IMR-90 (cell line): Measurements from ENCODE around the gene BTAF1. TPM values are rescaled to one million over a fixed set of nuclear protein-coding genes. Genes with fewer than 3 reads are reported as not detected.
A peak's percentile ranks its signal among the peaks of the same experiment; 100 is the strongest.

Experiments
- ATAC-seq: fragments of 200-7000 bp; cut with Tn5 transposase; 2 replicates; pipeline ENCODE4 v1.9.1; 2020; ENCODE audit warnings: low read depth, mild to moderate bottlenecking, moderate library complexity
- BruUV-seq: library from RNA; stranded (reverse); fragments of 400-500 nt; replicated peaks from 2 replicates; lab custom pipeline; 2021; lab: Mats Ljungman, UMichigan
- CTCF ChIA-PET: fragments of 300-600 bp; formaldehyde crosslinking; extraction: SDS; loops from one replicate; lab custom pipeline; 2021; ENCODE audit warnings: antibody characterized with exemption; lab: Yijun Ruan, JAX
- POLR2A ChIA-PET: fragments of 300-600 bp; sonication (Branson Sonifier 250); formaldehyde crosslinking; loops from one replicate; lab custom pipeline; 2022; ENCODE audit warnings: antibody characterized with exemption; ENCODE audit not compliant: unreplicated experiment; lab: Charles Lee
- DNase-seq: peaks from one replicate; pipeline ENCODE4 v3.0.0; 2013
- H2AFZ ChIP-seq: replicated peaks from 2 replicates; pipeline ENCODE3; 2013; ENCODE audit warnings: low read length, mild to moderate bottlenecking; ENCODE audit not compliant: poor library complexity
- H2AK5ac ChIP-seq: 2 replicates; pipeline ENCODE4 v1.6.1; 2013; ENCODE audit warnings: low read depth, low read length, inconsistent platforms
- H2AK9ac ChIP-seq: replicated peaks from 2 replicates; pipeline ENCODE3; 2013; ENCODE audit warnings: mild to moderate bottlenecking, low read depth, low read length, moderate library complexity; ENCODE audit not compliant: poor library complexity
- H2BK120ac ChIP-seq: 2 replicates; pipeline ENCODE4 v1.6.1; 2013; ENCODE audit warnings: low read depth, low read length, inconsistent platforms
- H2BK15ac ChIP-seq: 3 replicates; pipeline ENCODE4 v1.6.1; 2013; ENCODE audit warnings: low read depth, low read length, inconsistent platforms
- H2BK20ac ChIP-seq: 2 replicates; pipeline ENCODE4 v1.6.1; 2013; ENCODE audit warnings: low read depth, mild to moderate bottlenecking, inconsistent platforms, low read length, moderate library complexity
- H2BK5ac ChIP-seq: 2 replicates; pipeline ENCODE4 v1.6.1; 2013; ENCODE audit warnings: mild to moderate bottlenecking, low read depth, low read length, inconsistent platforms; ENCODE audit not compliant: poor library complexity, severe bottlenecking
- H3K14ac ChIP-seq: replicated peaks from 2 replicates; pipeline ENCODE4 v1.6.1; 2013; ENCODE audit warnings: low read depth, low read length, inconsistent platforms
- H3K18ac ChIP-seq: 2 replicates; pipeline ENCODE4 v1.6.1; 2013; ENCODE audit warnings: low read depth, low read length, control low read depth
- H3K23ac ChIP-seq: 2 replicates; pipeline ENCODE4 v1.6.1; 2013; ENCODE audit warnings: low read depth, low read length, inconsistent platforms
- H3K27ac ChIP-seq: 2 replicates; pipeline ENCODE4 v1.5.1; 2013; ENCODE audit warnings: mild to moderate bottlenecking, control low read depth, low read length; ENCODE audit not compliant: insufficient read depth
- H3K27me3 ChIP-seq: 2 replicates; pipeline ENCODE4 v1.6.1; 2013; ENCODE audit warnings: low read length; ENCODE audit not compliant: control insufficient read depth, insufficient read depth
- H3K36me3 ChIP-seq: 2 replicates; pipeline ENCODE4 v1.6.1; 2013; ENCODE audit warnings: low read length, mixed read lengths; ENCODE audit not compliant: control insufficient read depth, insufficient read depth
- H3K4ac ChIP-seq: 2 replicates; pipeline ENCODE4 v1.6.1; 2013; ENCODE audit warnings: low read depth, low read length, inconsistent platforms
- H3K4me1 ChIP-seq: 2 replicates; pipeline ENCODE4 v1.6.1; 2013; ENCODE audit warnings: low read length, mixed read lengths; ENCODE audit not compliant: control insufficient read depth, insufficient read depth
- H3K4me2 ChIP-seq: 2 replicates; pipeline ENCODE4 v1.6.1; 2013; ENCODE audit warnings: low read depth, mild to moderate bottlenecking, control low read depth, low read length, moderate library complexity
- H3K4me3 ChIP-seq: 2 replicates; pipeline ENCODE4 v1.5.1; 2013; ENCODE audit warnings: low read depth, mild to moderate bottlenecking, control low read depth, low read length, moderate library complexity; ENCODE audit not compliant: insufficient read depth
- H3K56ac ChIP-seq: 2 replicates; pipeline ENCODE4 v1.6.1; 2013; ENCODE audit warnings: low read length, inconsistent platforms; ENCODE audit not compliant: insufficient read depth; ENCODE audit errors: extremely low read depth
- H3K79me1 ChIP-seq, 2 experiments: 2 replicates each; pipeline ENCODE4 v1.6.1; 2013; ENCODE audit warnings: low read length in 2 of 2, inconsistent platforms in 1 of 2, low read depth in 1 of 2
- H3K9ac ChIP-seq: 2 replicates; pipeline ENCODE4 v1.6.1; 2013; ENCODE audit warnings: low read depth, low read length, control low read depth
- H3K9me1 ChIP-seq: 2 replicates; pipeline ENCODE4 v1.6.1; 2013; ENCODE audit warnings: low read length, inconsistent platforms; ENCODE audit not compliant: insufficient read depth
- H3K9me3 ChIP-seq: 2 replicates; pipeline ENCODE4 v1.6.1; 2013; ENCODE audit warnings: low read length; ENCODE audit not compliant: control insufficient read depth, insufficient read depth
- H4K20me1 ChIP-seq: 2 replicates; pipeline ENCODE4 v1.6.1; 2013; ENCODE audit warnings: low read length, inconsistent platforms; ENCODE audit not compliant: insufficient read depth
- H4K5ac ChIP-seq: 2 replicates; pipeline ENCODE4 v1.6.1; 2013; ENCODE audit warnings: mild to moderate bottlenecking, low read depth, low read length, control low read depth
- H4K8ac ChIP-seq, 2 experiments: 2 replicates each; pipeline ENCODE4 v1.6.1; 2013; ENCODE audit warnings: low read depth in 2 of 2, low read length in 2 of 2, control low read depth in 1 of 2, inconsistent platforms in 1 of 2
- H4K91ac ChIP-seq: 2 replicates; pipeline ENCODE4 v1.6.1; 2013; ENCODE audit warnings: low read depth, low read length, inconsistent platforms; ENCODE audit not compliant: insufficient read depth
- CEBPB ChIP-seq: IDR thresholded peaks from 2 replicates; pipeline ENCODE4 v1.6.1; 2012; ENCODE audit warnings: low read depth, low read length, improper control_type of control experiment
- POLR2A ChIP-seq: IDR thresholded peaks from 2 replicates; pipeline ENCODE4 v1.6.1; 2012; ENCODE audit warnings: mild to moderate bottlenecking, low read depth, low read length
- RAD21 ChIP-seq: IDR thresholded peaks from 2 replicates; pipeline ENCODE4 v1.6.1; 2012; ENCODE audit warnings: low read length, improper control_type of control experiment
- RCOR1 ChIP-seq: IDR thresholded peaks from 2 replicates; pipeline ENCODE4 v1.6.1; 2012; ENCODE audit warnings: mild to moderate bottlenecking, low read length, improper control_type of control experiment; ENCODE audit not compliant: insufficient replicate concordance
- WGBS, 2 experiments: methylation state at CpG; one replicate each; pipeline versions ENCODE4 v1.1.5 to v1.1.7; 2013; ENCODE audit warnings: missing lambda C conversion rate in 2 of 2; ENCODE audit not compliant: insufficient read length in 1 of 2; ENCODE audit errors: extremely low coverage in 2 of 2; 5-methylcytosine and 5-hydroxymethylcytosine counted together
- dilution Hi-C: fragments of 300-500 bp; cut with HindIII; formaldehyde crosslinking; loops from one replicate; pipeline ENCODE4 v1.14.3; 2018; ENCODE audit warnings: low sequenced_read_pairs; ENCODE audit not compliant: unreplicated experiment
- in situ Hi-C: fragments of 300-500 bp; cut with MboI; formaldehyde crosslinking; loops from 3 replicates; pipeline ENCODE4 v1.14.3; 2019; ENCODE audit warnings: low sequenced_read_pairs, inconsistent platforms, mixed read lengths
- intact Hi-C: fragments of 100-400 bp; cut with micrococcal nuclease; formaldehyde crosslinking; loops from 2 replicates; pipeline ENCODE4 v1.10.0; 2022
- polyA plus RNA-seq, 3 experiments: library from polyadenylated mRNA; depleted of rRNA; stranded (reverse); fragments of >200 nt; gene quantifications; 2 replicates each; pipeline ENCODE4 v1.2.3, GENCODE V29; 2012; ENCODE audit warnings: low replicate concordance in 1 of 3
- total RNA-seq: library from RNA; depleted of rRNA; stranded (reverse); fragments of >200 nt; gene quantifications from 2 replicates; pipeline ENCODE4 v1.2.3, GENCODE V29; 2012

The BTAF1 gene
- total and polyA plus RNA-seq, 2 of the 4 experiments (the other 2 are of a cell fraction), result 15.0 to 42.3 TPM

- CTCF ChIA-PET, result no interaction called here
- no peak for ATAC-seq
- dilution Hi-C loops, result no loop called here
These were observed 63.9 kb downstream of the BTAF1 start for GRCh38 chr10:91987397-91988037.

More at GRCh38 chr10:91987397-91988037, 63.9 kb downstream of the BTAF1 start:
- H3K9me1 ChIP-seq, result peaks cover 4% of the 10 kb centered on the region
- H4K8ac ChIP-seq, result no peak overlapping the region
- intact Hi-C loops (no loop called here), in situ Hi-C loops (no loop called here)
- no peak overlapping the region for H3K4ac ChIP-seq
- H3K9ac ChIP-seq, result no peak overlapping the region
- H3K36me3 ChIP-seq, result peaks cover 28% of the 10 kb centered on the region
- H3K14ac ChIP-seq, result no peak overlapping the region
- no peak overlapping the region for H2AK9ac ChIP-seq
- H3K27ac ChIP-seq, result no peak overlapping the region
- H2AFZ ChIP-seq, result no peak overlapping the region
- H4K20me1 ChIP-seq, result no peaks in the 10 kb centered on the region
- H3K4me2 ChIP-seq, result no peak overlapping the region
- H3K79me1 ChIP-seq, result peaks cover 3 to 8% of the 10 kb centered on the region in 2 experiments; a peak in 2 of 4 replicates
- H2BK120ac ChIP-seq, result no peak overlapping the region
- H2BK5ac ChIP-seq, result no peak overlapping the region
- no peak overlapping the region for H3K18ac ChIP-seq
- H3K27me3 ChIP-seq, result no peaks in the 10 kb centered on the region
- H2BK20ac ChIP-seq, result no peak overlapping the region
- no peak for TF ChIP-seq RAD21
- TF ChIP-seq RCOR1, result no peak
- TF ChIP-seq CEBPB, result peak; percentile 68
- no peak for TF ChIP-seq POLR2A
- no peaks in the 10 kb centered on the region for H3K9me3 ChIP-seq
- no peak overlapping the region for H3K4me3 ChIP-seq
- H3K23ac ChIP-seq, result no peak overlapping the region
- POLR2A ChIA-PET, result no interaction called here
- no peak overlapping the region for H2AK5ac ChIP-seq
- no peak overlapping the region for H2BK15ac ChIP-seq
- no peak overlapping the region for H4K5ac ChIP-seq
- BruUV-seq, result no TSS peak
- 43 to 100% methylated on average over 1 to 3 of the region's 8 CpGs for WGBS, 2 experiments
- no peaks in the 10 kb centered on the region for H3K4me1 ChIP-seq
- H3K56ac ChIP-seq, result no peak overlapping the region
- no peak for DNase-seq
- no peak overlapping the region for H4K91ac ChIP-seq
